CD4-positive, alpha-beta T cell (primary cell): ENCODE results near the gene CACNA1B. TPM values are rescaled to one million over a fixed set of nuclear protein-coding genes. Genes with fewer than 3 reads are reported as not detected.

Source experiments
- ATAC-seq: fragments of 200-7000 bp; cut with Tn5 transposase; one replicate; pipeline ENCODE4 v1.10.0; 2022; ENCODE audit warnings: mild to moderate bottlenecking; ENCODE audit not compliant: poor library complexity
- CTCF ChIA-PET: fragments of 350-600 bp; sonication (Branson Sonifier 250); formaldehyde crosslinking; loops from one replicate; lab custom pipeline; 2021; ENCODE audit warnings: antibody characterized with exemption, inconsistent platforms; lab: Charles Lee
- POLR2A ChIA-PET: fragments of 350-600 bp; sonication (Branson Sonifier 250); formaldehyde crosslinking; loops from one replicate; lab custom pipeline; 2021; ENCODE audit warnings: antibody characterized with exemption, inconsistent platforms; lab: Charles Lee
- DNase-seq, 14 experiments: peaks; one replicate each; pipeline ENCODE4 v3.0.0-alpha.2; 2013 to 2020; ENCODE audit warnings: mixed read lengths in 2 of 14
- H3K27ac ChIP-seq, 2 donors: one replicate each; pipeline versions ENCODE4 v1.5.1 to v1.7.0; 2013; ENCODE audit warnings: low read length in 2 of 2, low read depth in 1 of 2, mild to moderate bottlenecking in 1 of 2
- H3K27me3 ChIP-seq, 2 experiments: 1 replicate in 1 of 2; 2 replicates in 1 of 2; pipeline versions ENCODE4 v1.6.1 to v1.7.0; 2013; ENCODE audit warnings: low read length in 2 of 2, control low read depth in 1 of 2, mild to moderate bottlenecking in 1 of 2, moderate library complexity in 1 of 2; ENCODE audit not compliant: insufficient read depth in 2 of 2, control insufficient read depth in 1 of 2
- H3K36me3 ChIP-seq: one replicate; pipeline ENCODE4 v1.6.1; 2013; ENCODE audit warnings: low read length, control low read depth; ENCODE audit not compliant: insufficient read depth
- H3K4me1 ChIP-seq: one replicate; pipeline ENCODE4 v1.6.1; 2013; ENCODE audit warnings: low read length, control low read depth; ENCODE audit not compliant: insufficient read depth
- H3K4me3 ChIP-seq: one replicate; pipeline ENCODE4 v1.5.1; 2013; ENCODE audit warnings: mild to moderate bottlenecking, low read length, moderate library complexity
- H3K9me3 ChIP-seq, 2 experiments: 1 replicate in 1 of 2; 2 replicates in 1 of 2; pipeline versions ENCODE4 v1.6.1 to v1.7.0; 2013; ENCODE audit warnings: low read length in 2 of 2, mild to moderate bottlenecking in 2 of 2, control low read depth in 1 of 2, moderate library complexity in 1 of 2; ENCODE audit not compliant: control insufficient read depth in 1 of 2, insufficient read depth in 1 of 2
- H3K27ac Mint-ChIP-seq: one replicate; pipeline ENCODE4 v1.8.0; 2020; ENCODE audit warnings: mixed read lengths
- H3K27me3 Mint-ChIP-seq: one replicate; pipeline ENCODE4 v1.8.0; 2021; ENCODE audit warnings: mixed read lengths
- H3K36me3 Mint-ChIP-seq: one replicate; pipeline ENCODE4 v1.8.0; 2021; ENCODE audit warnings: low read depth, mixed read lengths
- H3K4me1 Mint-ChIP-seq: one replicate; pipeline ENCODE4 v1.8.0; 2021; ENCODE audit warnings: low read depth, mixed read lengths
- H3K4me3 Mint-ChIP-seq: one replicate; pipeline ENCODE4 v1.8.0; 2020; ENCODE audit warnings: mild to moderate bottlenecking, mixed read lengths
- H3K9me3 Mint-ChIP-seq: one replicate; pipeline ENCODE4 v1.8.0; 2020; ENCODE audit warnings: mixed read lengths
- CTCF ChIP-seq: fragments of 200-600 bp; IDR thresholded peaks from one replicate; pipeline ENCODE4 v1.8.0; 2022; ENCODE audit warnings: antibody characterized with exemption, mild to moderate bottlenecking
- intact Hi-C, 2 experiments: fragments of 100-400 bp; cut with DNase I in 1 of 2; cut with micrococcal nuclease in 1 of 2; formaldehyde crosslinking; loops; one replicate each; pipeline versions ENCODE4 v1.15.1 to v1.9.0; 2023 to 2025; cut with DNase I, micrococcal nuclease
- total RNA-seq, 174 experiments: library from RNA in 2 of 174; stranded (reverse) in 2 of 174; gene quantifications; one replicate each; pipeline ENCODE4 v1.2.3 and lab custom pipeline; 2021 to 2026

Gene CACNA1B
- total RNA-seq, 2 experiments from 2014 or later = not detected

GRCh38 chr9:138072897-138073296, 195.3 kb downstream of the CACNA1B start:
- H3K4me3 Mint-ChIP-seq = no peak overlapping the region
- intact Hi-C loops = no loop called here
- ChIA-PET CTCF (no interaction called here), POLR2A (no interaction called here)
- no peak for TF ChIP-seq CTCF
- no peaks in the 10 kb centered on the region for H3K36me3 Mint-ChIP-seq
- Histone ChIP-seq H3K9me3 (peaks cover 0 to 6% of the 10 kb centered on the region in 2 experiments), H3K27me3 (peaks cover 0 to 3% of the 10 kb centered on the region in 2 experiments), H3K4me1 (no peaks in the 10 kb centered on the region), H3K4me3 (no peak overlapping the region), H3K27ac (no peak overlapping the region), H3K36me3 (no peaks in the 10 kb centered on the region)
- peaks cover 16% of the 10 kb centered on the region for H3K27me3 Mint-ChIP-seq
- DNase-seq (peak in 1 of 14 experiments; percentile 20), ATAC-seq (no peak)
- H3K9me3 Mint-ChIP-seq = no peaks in the 10 kb centered on the region
- H3K4me1 Mint-ChIP-seq = no peaks in the 10 kb centered on the region
- no peak overlapping the region for H3K27ac Mint-ChIP-seq

GRCh38 chr9:138073408-138073807, 195.8 kb downstream of the CACNA1B start:
- Mint-ChIP-seq H3K4me1 (no peaks in the 10 kb centered on the region), H3K9me3 (no peaks in the 10 kb centered on the region), H3K27me3 (peaks cover 16% of the 10 kb centered on the region), H3K4me3 (no peak overlapping the region), H3K27ac (no peak overlapping the region), H3K36me3 (no peaks in the 10 kb centered on the region)
- Histone ChIP-seq H3K36me3 (no peaks in the 10 kb centered on the region), H3K27me3 (peaks cover 0 to 3% of the 10 kb centered on the region in 2 experiments), H3K4me3 (no peak overlapping the region), H3K4me1 (no peaks in the 10 kb centered on the region), H3K27ac (no peak overlapping the region), H3K9me3 (peaks cover 0 to 6% of the 10 kb centered on the region in 2 experiments)
- peak in 1 of 14 experiments; percentile 6 for DNase-seq
- intact Hi-C loops = no loop called here
- TF ChIP-seq CTCF = no peak
- POLR2A ChIA-PET = no interaction called here
- CTCF ChIA-PET = no interaction called here
- no peak for ATAC-seq

GRCh38 chr9:138073808-138074207, 196.2 kb downstream of the CACNA1B start:
- DNase-seq (peak in 1 of 14 experiments; percentile 4), ATAC-seq (no peak)
- no peaks in the 10 kb centered on the region for H3K4me1 ChIP-seq
- TF ChIP-seq CTCF = no peak
- Mint-ChIP-seq H3K4me3 (no peak overlapping the region), H3K4me1 (no peaks in the 10 kb centered on the region), H3K27me3 (peaks cover 19% of the 10 kb centered on the region), H3K27ac (no peak overlapping the region), H3K9me3 (no peaks in the 10 kb centered on the region), H3K36me3 (no peaks in the 10 kb centered on the region)
- no peak overlapping the region for H3K4me3 ChIP-seq
- no peaks in the 10 kb centered on the region for H3K36me3 ChIP-seq
- ChIA-PET CTCF (no interaction called here), POLR2A (no interaction called here)
- intact Hi-C loops = no loop called here
- no peak overlapping the region for H3K27ac ChIP-seq
- H3K27me3 ChIP-seq = peaks cover 0 to 3% of the 10 kb centered on the region in 2 experiments
- H3K9me3 ChIP-seq = peaks cover 0 to 6% of the 10 kb centered on the region in 2 experiments
